ENCODE results near the gene CLCN5.

Gene CLCN5

GRCh38 chrX:49977319-49978090, 55.1 kb downstream of the CLCN5 start:
- ChIA-PET CTCF (no interaction called here), POLR2A (interaction anchor here (0.6 to 1.3 kb wide), 2 partner anchors 52 to 55 kb away, joined by 3 read pairs; partner anchors contain the start of gene CLCN5)
- no peak for DNase-seq (ENCODE audit: extremely low spot score)
- no peak for TF ChIP-seq CTBP1 (IDR thresholded peaks at IDR 0.05; ENCODE audit: borderline replicate concordance)
- TF ChIP-seq FOXK2 (IDR thresholded peaks at IDR 0.05), result no peak
- no peak for TF ChIP-seq SP1 (IDR thresholded peaks at IDR 0.05)
- no peak for TF ChIP-seq FOXM1 (IDR thresholded peaks at IDR 0.05; ENCODE audit: borderline replicate concordance)
- no peak for TF ChIP-seq ARNT (IDR thresholded peaks at IDR 0.05)

GRCh38 chrX:49978176-49978575, 55.8 kb downstream of the CLCN5 start:
- ChIA-PET POLR2A (interaction anchor here (1.3 kb wide), 1 partner anchor 56 kb away, joined by 3 read pairs; the partner anchor contains the start of gene CLCN5), CTCF (no interaction called here)
- TF ChIP-seq ELF4 (IDR thresholded peaks at IDR 0.05) (no peak), ARNT (IDR thresholded peaks at IDR 0.05) (no peak), SUZ12 (IDR thresholded peaks at IDR 0.05) (no peak), ZNF384 (IDR thresholded peaks at IDR 0.05) (no peak), TARDBP (IDR thresholded peaks at IDR 0.05) (no peak), NFRKB (IDR thresholded peaks at IDR 0.05) (no peak), HDGF (IDR thresholded peaks at IDR 0.05; ENCODE audit: borderline replicate concordance) (no peak), SP1 (IDR thresholded peaks at IDR 0.05) (no peak), FOXA1 (IDR thresholded peaks at IDR 0.05) (no peak), FOXM1 (IDR thresholded peaks at IDR 0.05; ENCODE audit: borderline replicate concordance) (no peak)
- no peak for DNase-seq (ENCODE audit: extremely low spot score)

- TF ChIP-seq L3MBTL2 (conservative IDR thresholded peaks at IDR 0.05), result no peak
- TF ChIP-seq SP1 (IDR thresholded peaks at IDR 0.05), result no peak
- TF ChIP-seq HDGF (IDR thresholded peaks at IDR 0.05; ENCODE audit: borderline replicate concordance), result no peak
- TF ChIP-seq BHLHE40 (IDR thresholded peaks at IDR 0.05; ENCODE audit: borderline replicate concordance), result no peak
- ChIA-PET POLR2A (no interaction called here), CTCF (no interaction called here)
- no peak for DNase-seq (ENCODE audit: extremely low spot score)
Observed at GRCh38 chrX:49986058-49986457, 63.7 kb downstream of the CLCN5 start.

- CTCF ChIA-PET, result no interaction called here
- POLR2A ChIA-PET, result no interaction called here
- DNase-seq (ENCODE audit: extremely low spot score), result no peak
- no peak for TF ChIP-seq PKNOX1 (IDR thresholded peaks at IDR 0.05)
- no peak for TF ChIP-seq SUZ12 (IDR thresholded peaks at IDR 0.05)
- no peak for TF ChIP-seq NFRKB (IDR thresholded peaks at IDR 0.05)
- TF ChIP-seq FOXA1 (IDR thresholded peaks at IDR 0.05), result no peak
- no peak for TF ChIP-seq TARDBP (IDR thresholded peaks at IDR 0.05)
- no peak for TF ChIP-seq ZNF384 (IDR thresholded peaks at IDR 0.05)
- TF ChIP-seq LEF1 (IDR thresholded peaks at IDR 0.05; ENCODE audit: borderline replicate concordance), result no peak
- TF ChIP-seq BHLHE40 (IDR thresholded peaks at IDR 0.05; ENCODE audit: borderline replicate concordance), result no peak
- TF ChIP-seq FOXK2 (IDR thresholded peaks at IDR 0.05), result no peak
- no peak for TF ChIP-seq CTBP1 (IDR thresholded peaks at IDR 0.05; ENCODE audit: borderline replicate concordance)
- TF ChIP-seq L3MBTL2 (conservative IDR thresholded peaks at IDR 0.05), result no peak
- no peak for TF ChIP-seq ELF4 (IDR thresholded peaks at IDR 0.05)
- no peak for TF ChIP-seq ARNT (IDR thresholded peaks at IDR 0.05)
Observed at GRCh38 chrX:49987651-49988050, 65.3 kb downstream of the CLCN5 start.

- CTCF ChIA-PET, result no interaction called here
- POLR2A ChIA-PET, result no interaction called here
- DNase-seq (ENCODE audit: extremely low spot score), result no peak
- TF ChIP-seq SP1 (IDR thresholded peaks at IDR 0.05), result no peak
- TF ChIP-seq PKNOX1 (IDR thresholded peaks at IDR 0.05), result peak; percentile 83
Observed at GRCh38 chrX:49988143-49988542, 65.7 kb downstream of the CLCN5 start.

GRCh38 chrX:49991758-49992157, 69.4 kb downstream of the CLCN5 start:
- TF ChIP-seq SP1 (IDR thresholded peaks at IDR 0.05) (no peak), SUZ12 (IDR thresholded peaks at IDR 0.05) (no peak), TARDBP (IDR thresholded peaks at IDR 0.05) (no peak), ELF4 (IDR thresholded peaks at IDR 0.05) (no peak), FOXK2 (IDR thresholded peaks at IDR 0.05) (no peak), LEF1 (IDR thresholded peaks at IDR 0.05; ENCODE audit: borderline replicate concordance) (no peak), NFRKB (IDR thresholded peaks at IDR 0.05) (no peak), FOXA1 (IDR thresholded peaks at IDR 0.05) (no peak), FOXM1 (IDR thresholded peaks at IDR 0.05; ENCODE audit: borderline replicate concordance) (no peak), PKNOX1 (IDR thresholded peaks at IDR 0.05) (no peak)
- CTCF ChIA-PET, result no interaction called here
- POLR2A ChIA-PET, result interaction anchor here (1.0 kb wide), 1 partner anchor 17 kb away, joined by 3 read pairs; no protein-coding TSS in a partner anchor
- no peak for DNase-seq (ENCODE audit: extremely low spot score)

GRCh38 chrX:49992853-49993252, 70.5 kb downstream of the CLCN5 start:
- no peak for DNase-seq (ENCODE audit: extremely low spot score)
- POLR2A ChIA-PET, result interaction anchor here (1.0 kb wide), 1 partner anchor 16 kb away, joined by 3 read pairs; no protein-coding TSS in a partner anchor

More at GRCh38 chrX:49992853-49993252, 70.5 kb downstream of the CLCN5 start:
- CTCF ChIA-PET, result no interaction called here
- TF ChIP-seq ELF4 (IDR thresholded peaks at IDR 0.05) (no peak), FOXM1 (IDR thresholded peaks at IDR 0.05; ENCODE audit: borderline replicate concordance) (no peak), CTBP1 (IDR thresholded peaks at IDR 0.05; ENCODE audit: borderline replicate concordance) (no peak), L3MBTL2 (conservative IDR thresholded peaks at IDR 0.05) (no peak), FOXA1 (IDR thresholded peaks at IDR 0.05) (no peak), LEF1 (IDR thresholded peaks at IDR 0.05; ENCODE audit: borderline replicate concordance) (no peak), FOXK2 (IDR thresholded peaks at IDR 0.05) (no peak), TARDBP (IDR thresholded peaks at IDR 0.05) (no peak), HDGF (IDR thresholded peaks at IDR 0.05; ENCODE audit: borderline replicate concordance) (no peak)
